DMS114 treated with DMSO at 0.1 percent for 48 hours (cell line): ENCODE data around the gene ADGRD1.

Experiments
- DNase-seq: peaks from one replicate; lab custom pipeline; 2025; ENCODE audit not compliant: unreplicated experiment; lab: John Stamatoyannopoulos, UW

ADGRD1 gene

GRCh38 chr12:131005161-131006035 is 51.7 kb downstream of the ADGRD1 start:
- no peak for DNase-seq

DNA sequence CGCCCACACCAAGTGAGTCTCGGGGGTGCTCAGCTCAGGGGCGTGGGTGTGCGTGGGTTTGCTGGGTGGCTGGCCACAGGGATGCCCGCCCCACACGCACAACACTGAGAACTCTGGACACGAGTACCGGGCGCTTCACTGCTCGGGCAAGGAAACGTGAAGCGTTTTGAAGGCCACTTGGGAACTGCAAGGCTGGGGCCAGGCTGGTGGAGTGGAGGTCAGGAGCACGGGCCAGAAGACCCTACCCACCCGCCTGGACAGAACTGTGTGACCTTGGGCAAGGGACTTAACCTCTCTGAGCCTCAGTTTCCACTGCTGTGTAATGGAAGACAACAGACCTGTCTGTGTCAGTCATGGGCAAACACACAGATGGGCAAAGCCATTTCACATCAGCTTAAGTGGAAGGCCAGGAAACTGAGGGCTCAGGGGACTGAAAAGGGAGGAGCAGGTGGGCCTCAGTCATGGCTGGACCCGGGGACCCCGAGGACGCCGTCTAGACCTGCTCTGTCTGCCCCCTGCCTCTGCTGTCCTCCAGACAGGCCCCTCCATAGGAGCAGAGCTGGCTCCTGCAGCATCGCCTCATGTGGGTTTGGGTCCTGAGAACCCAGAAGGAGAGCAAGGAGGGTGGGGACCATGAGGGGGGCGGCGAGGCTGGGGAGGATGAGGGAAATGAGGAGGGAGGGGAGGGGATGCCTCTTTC is 52.5 kb downstream of the ADGRD1 start:
- DNase-seq: no peak

GRCh38 chr12:131007031-131007739 is 53.5 kb downstream of the ADGRD1 start:
- DNase-seq: no peak

DNA sequence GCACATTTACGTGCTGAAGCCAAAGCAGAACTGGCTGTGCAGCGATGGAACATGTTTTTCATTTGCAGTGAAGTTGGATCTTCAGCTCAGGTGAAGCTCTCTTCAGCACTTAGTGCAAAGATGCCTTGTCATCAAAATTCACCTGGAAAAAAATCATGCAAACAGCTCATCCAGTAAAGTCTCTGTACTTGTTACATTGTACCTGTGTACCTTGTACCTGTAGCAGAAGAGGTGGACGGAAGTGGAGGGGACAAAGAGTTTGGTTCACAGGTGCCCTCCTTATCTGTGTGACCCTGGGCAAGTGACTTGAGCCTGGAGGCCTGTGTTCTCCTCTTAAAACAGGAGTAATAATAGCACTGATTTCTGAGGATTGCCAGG is 54.0 kb downstream of the ADGRD1 start:
- no peak for DNase-seq

GRCh38 chr12:131008131-131008912 is 54.6 kb downstream of the ADGRD1 start:
- DNase-seq: no peak

DNA sequence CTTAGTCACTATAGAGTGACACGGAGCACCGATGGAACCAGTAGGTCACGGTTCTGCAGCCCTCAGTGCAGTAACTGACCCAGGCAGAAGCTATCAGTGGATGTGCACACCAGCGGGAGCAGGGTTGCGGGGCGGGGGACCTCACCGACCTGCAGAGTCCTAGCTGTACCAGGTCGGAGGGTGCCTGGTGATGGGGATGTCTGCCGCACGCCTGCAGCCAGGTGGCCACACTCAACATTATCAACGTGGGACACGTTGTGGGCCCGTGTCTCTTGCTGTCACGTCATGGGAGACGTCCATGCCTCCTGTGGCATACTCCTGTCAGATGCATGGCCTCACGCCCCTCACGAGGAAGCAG is 55.2 kb downstream of the ADGRD1 start:
- DNase-seq: no peak

- DNase-seq: no peak
Measured at GRCh38 chr12:131009595-131010395, 56.1 kb downstream of the ADGRD1 start.

- no peak for DNase-seq
Measured at GRCh38 chr12:131010396-131011131, 56.9 kb downstream of the ADGRD1 start.

DNA sequence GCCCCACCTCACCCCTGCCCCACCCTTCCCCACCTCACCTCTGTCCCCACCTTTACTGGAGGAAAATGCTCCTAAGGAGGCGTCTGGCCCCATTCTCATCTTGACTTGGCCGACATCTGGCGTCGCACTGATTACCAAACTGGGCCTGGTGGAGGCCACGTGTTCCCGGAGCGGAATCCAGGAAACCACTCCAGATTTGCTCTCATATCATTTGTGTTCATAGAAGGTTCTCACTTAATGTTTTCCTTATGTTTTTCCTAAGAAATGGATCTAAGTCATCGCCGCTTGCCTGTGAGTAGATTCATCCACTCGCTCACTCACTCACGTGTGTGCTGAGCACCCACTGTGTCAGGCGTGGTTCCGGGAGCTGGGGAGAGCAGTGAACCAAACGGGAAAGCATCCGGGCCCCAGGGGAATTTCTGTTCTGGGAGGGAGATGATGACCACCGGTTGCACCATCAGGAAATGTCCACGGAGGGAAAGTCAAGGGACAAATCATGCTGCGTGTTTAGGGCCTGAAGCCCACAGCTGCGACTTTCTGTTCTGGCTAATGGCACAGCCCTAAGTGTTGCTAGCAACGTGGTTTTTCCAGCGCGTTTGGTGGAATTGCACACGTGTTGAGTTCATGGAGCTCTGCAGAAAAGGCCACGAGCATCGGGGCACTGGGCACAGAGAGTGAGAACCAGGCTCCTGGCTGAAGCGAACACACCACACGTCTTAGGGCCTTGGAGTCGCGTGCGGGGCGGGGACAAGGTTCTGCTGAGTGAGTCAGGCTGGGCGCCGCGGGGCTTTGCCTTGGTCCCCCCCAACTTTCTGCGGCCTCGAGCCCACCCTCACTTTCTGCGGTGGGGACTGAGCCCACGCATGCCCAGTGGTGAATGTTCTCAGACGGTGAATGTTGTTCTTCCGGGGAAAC is 57.7 kb downstream of the ADGRD1 start:
- DNase-seq: no peak

GRCh38 chr12:131012279-131013069 is 58.8 kb downstream of the ADGRD1 start:
- no peak for DNase-seq

GRCh38 chr12:131013118-131013517 is 59.4 kb downstream of the ADGRD1 start:
- DNase-seq: no peak

DNA sequence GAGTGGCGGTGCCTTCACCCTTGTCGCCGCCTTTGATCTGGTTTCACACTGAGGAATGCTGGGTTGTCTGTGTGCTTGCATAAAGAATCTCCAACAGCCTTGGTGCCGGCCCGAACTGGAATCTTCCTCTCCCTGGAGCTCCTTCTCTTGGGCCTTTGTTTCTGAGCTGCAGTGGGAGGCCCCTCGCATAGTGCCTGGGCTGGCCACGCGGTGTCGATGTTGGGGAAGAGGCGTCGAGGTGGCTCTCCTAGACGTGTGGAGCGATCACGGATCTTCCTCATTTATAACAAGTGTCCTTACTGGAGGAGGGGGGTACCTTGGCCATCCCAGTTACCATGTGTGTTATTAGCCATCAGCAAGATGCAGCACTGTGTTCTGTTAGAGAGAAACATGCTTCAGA is 60.6 kb downstream of the ADGRD1 start:
- DNase-seq: no peak

GRCh38 chr12:131015581-131016337 is 62.1 kb downstream of the ADGRD1 start:
- DNase-seq: no peak

DNA sequence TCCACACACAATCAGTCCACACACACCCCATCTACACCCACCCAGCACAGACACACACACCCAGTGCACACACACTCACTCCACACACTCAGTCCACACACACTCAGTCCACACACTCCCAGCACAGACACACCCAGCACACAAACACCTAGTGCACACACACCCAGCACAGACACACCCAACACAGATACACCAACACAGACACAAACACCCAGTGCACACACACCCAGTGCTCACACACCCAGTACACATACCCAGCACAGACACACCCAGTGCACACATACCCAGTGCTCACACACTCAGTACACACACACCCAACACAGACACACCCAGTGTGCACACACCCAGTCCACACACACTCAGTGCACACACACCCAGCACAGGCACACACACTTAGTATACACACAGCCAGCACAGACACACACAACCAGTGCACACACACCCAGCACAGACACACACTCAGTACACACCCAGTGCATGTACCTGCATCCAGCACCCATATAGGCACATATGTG is 63.8 kb downstream of the ADGRD1 start:
- no peak for DNase-seq

- no peak for DNase-seq
Measured at GRCh38 chr12:131018019-131018620, 64.4 kb downstream of the ADGRD1 start.

DNA sequence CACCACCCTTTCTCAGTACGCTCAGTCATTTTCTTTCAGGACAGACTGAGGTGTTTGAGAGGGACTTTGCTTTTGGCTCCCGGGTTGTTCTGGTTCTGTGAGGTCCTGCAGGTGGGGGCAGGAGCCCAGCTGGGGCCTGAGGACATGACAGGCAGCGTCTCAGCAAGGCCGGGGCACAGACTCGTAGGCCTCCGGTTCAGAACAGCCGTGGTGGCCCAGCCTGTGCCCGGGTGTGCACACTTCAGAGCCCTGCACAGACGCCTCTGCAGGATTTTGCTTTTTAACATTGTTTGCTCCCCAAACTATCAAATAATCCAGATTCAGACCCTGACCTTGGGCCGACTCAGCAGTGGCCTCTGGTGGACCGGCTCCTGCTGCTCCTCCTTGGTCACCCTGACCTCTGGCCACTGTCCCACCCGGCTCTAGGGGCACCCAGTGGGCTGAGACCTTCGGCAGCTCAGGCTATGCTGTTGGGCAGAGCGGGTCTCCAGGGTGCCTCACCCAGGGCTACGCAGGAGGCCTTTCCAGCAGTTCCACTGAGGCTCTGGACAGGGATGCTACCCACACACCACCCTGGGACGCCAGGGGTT is 65.2 kb downstream of the ADGRD1 start:
- DNase-seq: no peak
